WERI-Rb-1 (cell line): Measurements from ENCODE around the gene PRSS12.
"Not testable (repeated sequence)": the region's sequence is repeated elsewhere in the genome, so short reads cannot be mapped to it uniquely, and the experiment has no call there.

Experiments used
- DNase-seq: peaks from one replicate; pipeline ENCODE4 v3.0.0-alpha.2; 2020
- H3K27ac ChIP-seq: fragments of 250-450 bp; sonication (Bioruptor Pico); 2 replicates; pipeline ENCODE4 v1.5.1; 2020; ENCODE audit warnings: mild to moderate bottlenecking, moderate library complexity
- H3K27me3 ChIP-seq: fragments of 250-450 bp; sonication (Bioruptor Pico); 2 replicates; pipeline ENCODE4 v1.5.1; 2021; ENCODE audit warnings: mild to moderate bottlenecking, low read depth, moderate library complexity; ENCODE audit not compliant: insufficient read depth, severe bottlenecking
- H3K36me3 ChIP-seq: fragments of 250-450 bp; sonication (Bioruptor Pico); 2 replicates; pipeline ENCODE4 v1.5.1; 2020; ENCODE audit warnings: mild to moderate bottlenecking, moderate library complexity
- H3K4me3 ChIP-seq: 2 replicates; pipeline ENCODE4 v1.5.1; 2011; ENCODE audit warnings: low read depth, mild to moderate bottlenecking, control low read depth, low read length
- H3K9me3 ChIP-seq: fragments of 250-450 bp; sonication (Bioruptor Pico); 2 replicates; pipeline ENCODE4 v1.5.1; 2021; ENCODE audit warnings: mild to moderate bottlenecking, moderate library complexity; ENCODE audit not compliant: severe bottlenecking
- TF ChIP-seq, protein P1 (sequence below): IDR thresholded peaks from 2 replicates; pipeline ENCODE4 v1.5.1; 2011; ENCODE audit warnings: low read depth, mild to moderate bottlenecking, control low read depth, inconsistent platforms, low read length

Gene PRSS12

DNA sequence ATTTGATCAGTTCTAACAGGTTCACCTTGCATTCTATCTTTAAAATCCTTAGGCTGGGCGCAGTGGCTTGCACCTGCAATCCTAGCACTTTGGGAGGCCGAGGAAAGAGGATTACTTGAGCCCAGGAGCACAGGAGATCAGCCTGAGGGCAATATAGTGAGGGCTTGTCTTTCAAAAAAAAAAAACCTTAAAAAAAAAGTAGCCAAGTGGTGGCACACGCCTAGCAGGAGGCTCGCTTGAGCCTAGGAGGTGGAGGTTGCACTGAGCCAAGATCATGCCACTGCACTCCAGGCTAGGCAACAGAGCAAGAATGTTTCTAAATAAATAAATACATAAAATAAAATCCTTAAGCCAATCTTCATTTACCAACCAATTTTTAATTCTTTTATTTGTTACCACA is 75.6 kb downstream of the PRSS12 start:
- Histone ChIP-seq H3K36me3 (peaks cover 36% of the 10 kb centered on the region), H3K27ac (no peak overlapping the region)
- TF ChIP-seq, protein P1, sequence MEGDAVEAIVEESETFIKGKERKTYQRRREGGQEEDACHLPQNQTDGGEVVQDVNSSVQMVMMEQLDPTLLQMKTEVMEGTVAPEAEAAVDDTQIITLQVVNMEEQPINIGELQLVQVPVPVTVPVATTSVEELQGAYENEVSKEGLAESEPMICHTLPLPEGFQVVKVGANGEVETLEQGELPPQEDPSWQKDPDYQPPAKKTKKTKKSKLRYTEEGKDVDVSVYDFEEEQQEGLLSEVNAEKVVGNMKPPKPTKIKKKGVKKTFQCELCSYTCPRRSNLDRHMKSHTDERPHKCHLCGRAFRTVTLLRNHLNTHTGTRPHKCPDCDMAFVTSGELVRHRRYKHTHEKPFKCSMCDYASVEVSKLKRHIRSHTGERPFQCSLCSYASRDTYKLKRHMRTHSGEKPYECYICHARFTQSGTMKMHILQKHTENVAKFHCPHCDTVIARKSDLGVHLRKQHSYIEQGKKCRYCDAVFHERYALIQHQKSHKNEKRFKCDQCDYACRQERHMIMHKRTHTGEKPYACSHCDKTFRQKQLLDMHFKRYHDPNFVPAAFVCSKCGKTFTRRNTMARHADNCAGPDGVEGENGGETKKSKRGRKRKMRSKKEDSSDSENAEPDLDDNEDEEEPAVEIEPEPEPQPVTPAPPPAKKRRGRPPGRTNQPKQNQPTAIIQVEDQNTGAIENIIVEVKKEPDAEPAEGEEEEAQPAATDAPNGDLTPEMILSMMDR: no peak

DNA sequence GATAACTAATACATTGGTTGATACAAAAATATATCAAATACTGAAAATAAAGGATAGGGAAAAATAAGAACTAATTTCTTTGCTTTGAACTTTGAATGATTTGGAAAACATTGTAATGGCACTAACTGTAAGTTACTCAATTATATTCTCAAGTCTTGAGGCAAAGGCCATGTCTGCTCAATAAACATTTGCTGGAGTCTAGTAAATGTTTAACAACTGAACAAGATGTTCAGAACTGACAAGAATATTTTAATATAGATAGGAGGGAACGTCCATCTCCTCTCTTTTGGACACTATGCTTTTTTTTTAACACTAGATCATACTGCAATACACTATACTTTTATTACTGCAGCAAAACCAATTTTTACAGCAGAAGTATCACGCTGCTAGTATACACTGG is 76.2 kb downstream of the PRSS12 start:
- peaks cover 2% of the 10 kb centered on the region for H3K9me3 ChIP-seq
- peaks cover 30% of the 10 kb centered on the region for H3K36me3 ChIP-seq
- H3K4me3 ChIP-seq: no peak overlapping the region
- no peak overlapping the region for H3K27ac ChIP-seq
- TF ChIP-seq, protein P1: no peak
- DNase-seq: no peak
- H3K27me3 ChIP-seq: no peaks in the 10 kb centered on the region

More for the DNA sequence above, 75.6 kb downstream of the PRSS12 start:
- Histone ChIP-seq H3K9me3 (peaks cover 2% of the 10 kb centered on the region), H3K27me3 (no peaks in the 10 kb centered on the region), H3K4me3 (no peak overlapping the region)
- DNase-seq: no peak

DNA sequence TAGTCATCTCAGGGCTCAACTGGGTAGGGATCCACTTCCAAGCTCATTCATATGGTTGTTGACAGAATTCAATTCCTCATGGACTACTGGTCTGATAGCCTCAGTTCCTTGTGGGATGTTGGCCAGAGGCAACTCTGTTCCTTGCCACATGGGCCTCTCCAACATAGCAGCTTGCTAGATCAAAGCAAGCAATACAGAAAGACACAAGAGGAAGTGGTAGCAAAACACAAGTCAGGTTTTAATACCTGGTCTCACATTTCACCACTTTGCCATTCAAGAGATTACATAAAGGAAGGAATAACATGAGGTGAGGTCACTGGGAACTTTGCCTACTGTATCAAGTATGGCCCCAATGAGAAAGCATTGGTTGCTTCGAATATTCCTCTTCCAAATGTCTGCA is 79.2 kb downstream of the PRSS12 start:
- DNase-seq: no peak
- H3K27me3 ChIP-seq: no peaks in the 10 kb centered on the region
- peaks cover 2% of the 10 kb centered on the region for H3K9me3 ChIP-seq
- H3K4me3 ChIP-seq: no peak overlapping the region
- no peak overlapping the region for H3K27ac ChIP-seq
- peaks cover under 1% of the 10 kb centered on the region for H3K36me3 ChIP-seq
- TF ChIP-seq, protein P1: no peak

DNA sequence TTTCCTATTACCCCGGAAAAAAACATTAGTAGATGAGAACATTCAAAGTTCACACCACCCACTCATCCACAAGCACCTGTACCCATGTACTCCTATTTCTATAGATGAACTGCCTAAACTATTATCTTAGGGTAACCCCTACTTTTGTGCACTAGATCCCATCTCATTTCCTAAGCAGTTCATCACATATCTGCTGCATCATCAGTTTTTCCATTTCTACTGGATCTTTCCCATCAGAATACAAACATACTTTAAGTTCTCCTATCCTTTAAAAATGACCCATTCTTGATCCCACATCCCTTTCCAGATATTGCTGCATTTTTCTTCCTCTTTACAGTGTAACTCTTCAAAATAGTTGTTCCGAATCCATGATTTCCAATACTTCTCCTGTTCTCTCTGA is 81.0 kb downstream of the PRSS12 start:
- H3K27ac ChIP-seq: no peak overlapping the region
- no peak for DNase-seq
- H3K4me3 ChIP-seq: no peak overlapping the region
- H3K27me3 ChIP-seq: no peaks in the 10 kb centered on the region
- H3K9me3 ChIP-seq: peaks cover 2% of the 10 kb centered on the region
- TF ChIP-seq, protein P1: no peak
- H3K36me3 ChIP-seq: no peaks in the 10 kb centered on the region

DNA sequence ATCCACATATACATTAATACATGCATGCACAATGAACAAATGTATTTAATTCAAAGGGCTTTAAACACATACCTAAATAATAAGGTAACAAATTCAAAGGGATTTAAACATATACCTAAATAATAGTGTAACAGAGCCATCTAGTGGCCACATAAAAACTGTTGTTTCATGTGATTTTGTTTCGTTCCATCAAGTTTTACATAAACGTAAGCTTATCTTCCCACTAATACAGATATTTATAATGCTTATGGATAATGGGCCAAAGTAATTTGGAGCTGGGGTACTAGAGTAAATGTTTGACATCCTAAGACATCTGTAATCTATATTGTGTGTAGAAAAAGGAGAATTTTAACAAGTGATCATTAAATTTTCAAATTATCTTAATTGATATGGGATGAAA is 82.3 kb downstream of the PRSS12 start:
- TF ChIP-seq, protein P1: peak; percentile 28; the same call in 1 of the 2 replicates
- DNase-seq: no peak
- H3K27me3 ChIP-seq: no peaks in the 10 kb centered on the region
- no peaks in the 10 kb centered on the region for H3K36me3 ChIP-seq
- H3K27ac ChIP-seq: no peak overlapping the region
- no peak overlapping the region for H3K4me3 ChIP-seq
- no peaks in the 10 kb centered on the region for H3K9me3 ChIP-seq

DNA sequence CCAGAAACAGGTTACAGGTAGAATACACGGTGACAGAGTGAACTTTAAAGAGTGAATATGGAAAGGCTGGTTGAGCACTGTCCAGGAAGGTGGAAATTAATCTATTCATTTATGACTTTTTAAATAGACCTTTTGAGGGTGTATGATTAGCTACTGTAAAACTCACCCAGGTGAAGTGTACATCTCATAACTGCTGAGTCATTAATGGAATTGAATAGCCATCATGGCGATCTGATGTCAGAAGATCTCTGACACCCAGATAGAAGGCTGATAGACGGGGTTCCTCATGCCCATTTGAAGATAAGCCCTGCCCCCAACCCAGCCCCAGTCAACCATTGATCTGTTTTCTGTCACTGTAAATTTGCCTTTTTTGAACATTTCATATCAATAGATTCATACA is 84.0 kb downstream of the PRSS12 start:
- no peak overlapping the region for H3K4me3 ChIP-seq
- H3K27me3 ChIP-seq: no peaks in the 10 kb centered on the region
- H3K9me3 ChIP-seq: no peaks in the 10 kb centered on the region
- no peaks in the 10 kb centered on the region for H3K36me3 ChIP-seq
- no peak overlapping the region for H3K27ac ChIP-seq
- no peak for DNase-seq
- TF ChIP-seq, protein P1: no peak

DNA sequence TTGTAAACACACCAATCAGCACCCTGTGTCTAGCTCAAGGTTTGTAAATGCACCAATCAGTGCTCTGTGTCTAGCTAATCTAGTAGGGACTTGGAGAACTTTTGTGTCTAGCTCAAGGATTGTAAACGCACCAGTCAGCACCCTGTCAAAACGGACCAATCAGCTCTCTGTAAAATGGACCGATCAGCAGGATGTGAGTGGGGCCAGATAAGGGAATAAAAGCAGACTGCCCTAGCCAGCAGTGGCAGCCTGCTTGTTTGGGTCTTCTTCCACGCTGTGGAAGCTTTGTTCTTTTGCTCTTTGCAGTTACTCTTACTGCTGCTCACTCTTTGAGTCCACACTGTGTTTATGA is 86.7 kb downstream of the PRSS12 start:
- not testable (repeated sequence) for H3K36me3 ChIP-seq, H3K27ac ChIP-seq

More for the DNA sequence above, 86.7 kb downstream of the PRSS12 start:
- H3K27me3 ChIP-seq, DNase-seq, H3K9me3 ChIP-seq, H3K4me3 ChIP-seq: not testable (repeated sequence)
